CD4-positive, CD25-positive, alpha-beta regulatory T cell (primary cell): ENCODE results near the gene SRSF7. TPM values are rescaled to one million over a fixed set of nuclear protein-coding genes. Genes with fewer than 3 reads are reported as not detected.
A peak's percentile ranks its signal among the peaks of the same experiment; 100 is the strongest.

Experiments used
- ATAC-seq, 2 donors: fragments of 150-1000 bp; cut with Tn5 transposase; one replicate each; pipeline ENCODE4 v1.10.0; 2021; ENCODE audit warnings: low read depth in 2 of 2, moderate number of reproducible peaks in 2 of 2, moderate library complexity in 1 of 2
- DNase-seq, 3 donors: peaks; one replicate each; pipeline versions ENCODE4 v3.0.0 to v3.0.0-alpha.2; 2012 to 2022; ENCODE audit warnings: mixed read lengths in 1 of 3
- H3K27ac ChIP-seq: one replicate; pipeline ENCODE4 v1.7.0; 2013; ENCODE audit warnings: mild to moderate bottlenecking, low read length; ENCODE audit not compliant: insufficient read depth, poor library complexity, severe bottlenecking
- H3K27me3 ChIP-seq: one replicate; pipeline ENCODE4 v1.7.0; 2013; ENCODE audit warnings: low read length; ENCODE audit not compliant: control insufficient read depth, insufficient read depth
- H3K36me3 ChIP-seq: one replicate; pipeline ENCODE4 v1.7.0; 2013; ENCODE audit warnings: mild to moderate bottlenecking, low read length, moderate library complexity; ENCODE audit not compliant: control insufficient read depth, insufficient read depth
- H3K4me1 ChIP-seq: 2 replicates; pipeline ENCODE4 v1.7.0; 2013; ENCODE audit warnings: mild to moderate bottlenecking, low read length; ENCODE audit not compliant: insufficient read depth, control insufficient read depth, poor library complexity, severe bottlenecking
- H3K4me3 ChIP-seq: one replicate; pipeline ENCODE4 v1.7.0; 2013; ENCODE audit warnings: low read depth, mild to moderate bottlenecking, low read length, moderate library complexity
- H3K9me3 ChIP-seq, 2 experiments: 1 replicate in 1 of 2; 2 replicates in 1 of 2; pipeline ENCODE4 v1.7.0; 2013; ENCODE audit warnings: low read length in 2 of 2, mild to moderate bottlenecking in 1 of 2, moderate library complexity in 1 of 2; ENCODE audit not compliant: control insufficient read depth in 2 of 2
- H3K27ac Mint-ChIP-seq, 3 donors: one replicate each; pipeline ENCODE4 v1.8.0; 2020 to 2022; ENCODE audit warnings: mild to moderate bottlenecking in 3 of 3, mixed read lengths in 3 of 3, moderate library complexity in 2 of 3
- H3K27me3 Mint-ChIP-seq: one replicate; pipeline ENCODE4 v1.8.0; 2022; ENCODE audit warnings: mild to moderate bottlenecking, mixed read lengths
- H3K36me3 Mint-ChIP-seq: one replicate; pipeline ENCODE4 v1.8.0; 2020; ENCODE audit warnings: mixed read lengths
- H3K4me1 Mint-ChIP-seq, 4 donors: one replicate each; pipeline ENCODE4 v1.8.0; 2020 to 2022; ENCODE audit warnings: mixed read lengths in 4 of 4, mild to moderate bottlenecking in 1 of 4
- H3K4me3 Mint-ChIP-seq, 4 donors: one replicate each; pipeline ENCODE4 v1.8.0; 2020 to 2022; ENCODE audit warnings: mild to moderate bottlenecking in 4 of 4, mixed read lengths in 4 of 4, moderate library complexity in 3 of 4
- H3K9me3 Mint-ChIP-seq, 7 donors: one replicate each; pipeline ENCODE4 v1.8.0; 2020 to 2022; ENCODE audit warnings: mixed read lengths in 7 of 7, mild to moderate bottlenecking in 3 of 7, moderate library complexity in 2 of 7
- polyA plus RNA-seq, 4 donors: library from polyadenylated mRNA; unstranded; fragments of 300-500 nt; fragmentation: Illumina TruSeq; gene quantifications; one replicate each; pipeline ENCODE4 v1.2.3, GENCODE V29; 2021
- total RNA-seq: library from RNA; stranded (reverse); gene quantifications from one replicate; pipeline ENCODE4 v1.2.3, GENCODE V29; 2022

The SRSF7 gene
- total and polyA plus RNA-seq, 5 donors from 2014 or later = 186 to 584 (median 212) TPM

DNA sequence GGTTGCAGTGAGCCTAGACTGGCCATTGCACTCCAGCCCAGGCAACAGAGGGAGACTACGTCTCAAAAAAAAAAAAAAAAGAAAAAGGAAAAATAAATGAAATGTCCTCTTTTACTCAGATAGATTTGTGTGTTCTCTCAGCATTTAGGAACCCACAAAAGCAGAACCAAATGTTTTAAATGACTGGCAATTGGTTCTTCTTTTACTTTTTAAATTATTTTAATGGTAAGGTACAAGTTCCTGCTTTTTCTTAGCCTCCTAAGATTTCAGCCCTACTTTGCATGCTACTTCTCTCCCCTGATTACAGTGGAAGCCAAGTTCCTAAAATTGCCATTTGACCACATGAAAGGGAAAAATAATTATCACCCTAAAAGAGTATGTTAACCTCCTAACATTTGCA, 23.5 kb downstream of the SRSF7 start:
- H3K27me3 ChIP-seq = no peaks in the 10 kb centered on the region
- H3K27ac ChIP-seq = no peak overlapping the region
- H3K4me3 Mint-ChIP-seq = no peak overlapping the region
- H3K9me3 Mint-ChIP-seq = peaks cover 0 to 2% (median 0%) of the 10 kb centered on the region in 7 donors
- no peaks in the 10 kb centered on the region for H3K9me3 ChIP-seq
- peaks cover 10% of the 10 kb centered on the region for H3K36me3 Mint-ChIP-seq
- DNase-seq = no peak
- H3K4me1 Mint-ChIP-seq = peaks cover 12 to 39% (median 24%) of the 10 kb centered on the region in 4 donors
- H3K27me3 Mint-ChIP-seq = no peaks in the 10 kb centered on the region
- no peak for ATAC-seq
- peaks cover 15% of the 10 kb centered on the region for H3K4me1 ChIP-seq
- H3K36me3 ChIP-seq = peaks cover 33% of the 10 kb centered on the region
- H3K4me3 ChIP-seq = no peak overlapping the region
- peak overlapping the region in 1 of 3 donors; percentile 14 for H3K27ac Mint-ChIP-seq

DNA sequence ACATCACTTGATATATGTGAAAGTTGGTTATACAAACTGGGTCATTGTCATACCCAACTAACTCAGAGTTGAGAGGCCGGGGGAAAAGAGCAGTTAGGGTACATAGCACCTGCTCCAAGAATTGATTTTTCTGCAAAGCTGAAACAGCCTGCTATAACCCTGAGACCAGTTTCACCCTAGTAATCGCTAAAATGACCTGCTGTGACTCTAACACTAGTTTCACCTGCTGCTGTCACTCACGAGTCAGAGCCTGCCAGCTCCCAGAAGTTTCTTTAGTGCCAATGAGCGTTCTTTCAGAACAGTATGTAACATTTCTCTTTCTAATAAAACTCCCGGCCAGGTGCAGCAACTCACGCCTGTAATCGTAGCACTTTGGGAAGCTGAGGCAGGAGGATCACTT, 28.0 kb downstream of the SRSF7 start:
- H3K36me3 ChIP-seq = peaks cover 4% of the 10 kb centered on the region
- H3K4me3 ChIP-seq = peak overlapping the region; percentile 68
- H3K4me3 Mint-ChIP-seq = peak overlapping the region; percentile 42 to 74 (median 70)
- H3K27me3 Mint-ChIP-seq = no peaks in the 10 kb centered on the region
- no peaks in the 10 kb centered on the region for H3K9me3 ChIP-seq
- H3K27ac ChIP-seq = peak overlapping the region; percentile 75
- no peaks in the 10 kb centered on the region for H3K27me3 ChIP-seq
- no peak for DNase-seq
- H3K4me1 Mint-ChIP-seq = peaks cover 26 to 55% (median 43%) of the 10 kb centered on the region in 4 donors
- H3K27ac Mint-ChIP-seq = peak overlapping the region; percentile 76 to 96 (median 92)
- peaks cover 21% of the 10 kb centered on the region for H3K36me3 Mint-ChIP-seq
- peaks cover 0 to 5% (median 0%) of the 10 kb centered on the region in 7 donors for H3K9me3 Mint-ChIP-seq
- ATAC-seq = no peak
- peaks cover 21% of the 10 kb centered on the region for H3K4me1 ChIP-seq

DNA sequence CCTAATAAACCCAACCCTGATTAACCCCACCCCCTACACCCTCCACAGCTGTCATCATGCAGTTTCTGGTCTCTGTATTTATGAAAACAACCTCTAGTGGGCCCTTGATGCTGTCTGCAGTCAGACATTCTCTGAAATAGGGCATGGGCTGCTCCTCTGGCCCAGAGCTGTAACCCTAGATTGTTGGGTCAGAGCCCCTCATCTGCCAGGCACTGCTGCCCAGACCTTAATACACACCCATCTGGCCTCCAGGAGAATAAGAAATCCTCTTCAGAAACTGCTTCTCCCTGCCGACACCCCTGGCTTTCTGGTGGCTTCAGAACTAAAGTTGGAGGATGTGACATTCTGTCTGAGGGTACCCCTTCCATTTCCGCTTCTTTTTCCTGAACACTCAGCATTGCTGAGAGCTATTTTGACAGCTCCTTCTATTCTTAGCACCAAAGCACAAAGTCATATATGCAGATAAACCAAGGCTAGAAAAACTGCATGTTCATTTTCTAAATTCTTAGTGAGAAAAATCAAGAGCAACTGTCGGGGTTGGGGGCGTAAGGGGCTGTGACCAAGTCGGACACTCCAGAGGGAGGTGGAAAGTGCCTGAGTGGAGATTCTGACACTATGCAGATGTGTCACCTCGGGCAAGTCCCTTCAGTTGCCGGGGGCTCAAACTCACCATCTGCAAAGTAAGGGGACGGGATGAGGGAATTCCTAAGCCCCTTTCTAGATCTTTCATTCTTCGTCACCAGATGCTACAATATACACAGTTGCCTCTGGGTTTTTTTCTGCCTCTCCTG, 28.7 kb downstream of the SRSF7 start:
- ATAC-seq (peak; percentile 60 to 69), DNase-seq (peak in 2 of 3 donors; percentile 51 to 62)
- Mint-ChIP-seq H3K36me3 (peaks cover 21% of the 10 kb centered on the region), H3K27ac (peak overlapping the region; percentile 76 to 96 (median 92)), H3K27me3 (no peaks in the 10 kb centered on the region), H3K9me3 (peaks cover 0 to 5% (median 0%) of the 10 kb centered on the region in 7 donors), H3K4me3 (peak overlapping the region; percentile 42 to 91 (median 70)), H3K4me1 (peaks cover 26 to 55% (median 43%) of the 10 kb centered on the region in 4 donors)
- Histone ChIP-seq H3K27ac (peak overlapping the region; percentile 75), H3K4me1 (peaks cover 21% of the 10 kb centered on the region), H3K27me3 (no peaks in the 10 kb centered on the region), H3K4me3 (peak overlapping the region; percentile 68), H3K36me3 (peaks cover 8% of the 10 kb centered on the region), H3K9me3 (no peaks in the 10 kb centered on the region)

DNA sequence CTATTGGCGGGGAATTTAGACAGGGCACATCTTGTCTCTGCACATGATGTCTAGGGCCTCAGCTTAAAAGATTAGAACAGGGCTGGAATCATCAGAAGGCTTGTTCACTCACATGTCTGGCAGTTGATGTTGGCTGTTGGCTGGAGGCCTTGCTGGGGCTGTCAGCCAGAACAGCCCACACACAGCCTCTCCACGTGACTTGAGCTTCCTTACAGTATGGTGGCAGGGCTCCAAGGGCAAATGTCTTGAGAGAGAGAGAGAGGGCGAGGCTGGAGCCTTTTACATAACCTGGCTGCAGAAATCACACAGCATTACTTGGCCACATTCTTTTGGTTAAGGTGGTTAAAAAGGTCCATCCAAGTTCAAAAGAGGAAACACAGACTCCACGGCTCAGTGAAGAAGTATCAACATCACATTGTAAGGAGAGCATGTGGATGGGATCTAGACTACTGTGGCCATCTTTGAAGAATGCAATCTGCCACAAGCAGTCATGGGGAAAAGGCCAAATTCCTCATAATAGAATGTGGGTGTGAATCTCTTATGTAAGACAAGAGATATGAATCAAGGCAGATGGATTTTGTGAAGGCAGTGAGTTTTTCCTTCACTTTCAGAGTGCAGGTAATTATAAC, 30.4 kb downstream of the SRSF7 start:
- Mint-ChIP-seq H3K36me3 (peaks cover 29% of the 10 kb centered on the region), H3K4me1 (peaks cover 21 to 61% (median 45%) of the 10 kb centered on the region in 4 donors), H3K9me3 (peaks cover 0 to 5% (median 0%) of the 10 kb centered on the region in 7 donors), H3K27ac (peak overlapping the region; percentile 78 to 96 (median 92)), H3K27me3 (no peaks in the 10 kb centered on the region), H3K4me3 (peak overlapping the region in 3 of 4 donors; percentile 1 to 63 (median 33))
- DNase-seq = no peak
- no peaks in the 10 kb centered on the region for H3K9me3 ChIP-seq
- H3K27me3 ChIP-seq = no peaks in the 10 kb centered on the region
- H3K36me3 ChIP-seq = peaks cover 13% of the 10 kb centered on the region
- H3K4me3 ChIP-seq = no peak overlapping the region
- ATAC-seq = no peak
- peak overlapping the region; percentile 18 for H3K27ac ChIP-seq
- H3K4me1 ChIP-seq = peaks cover 21% of the 10 kb centered on the region

DNA sequence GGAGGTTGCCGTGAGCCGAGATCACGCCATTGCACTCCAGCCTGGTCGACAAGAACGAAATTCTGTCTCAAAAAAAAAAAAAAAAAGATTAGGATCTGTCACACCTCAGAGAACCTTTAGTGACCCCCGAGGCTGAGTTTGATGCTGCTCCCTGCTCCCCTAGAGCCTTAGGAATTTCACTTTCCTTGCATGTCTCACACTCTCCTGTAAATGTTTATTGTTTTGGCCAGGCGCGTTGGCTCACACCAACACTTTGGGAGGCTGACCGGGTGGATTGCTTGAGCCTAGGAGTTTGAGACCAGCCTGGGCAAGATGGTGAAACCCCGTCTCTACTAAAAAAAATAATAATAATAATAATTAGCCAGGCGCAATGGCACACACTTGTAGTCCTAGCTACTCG, 31.5 kb downstream of the SRSF7 start:
- Histone ChIP-seq H3K4me1 (peaks cover 20% of the 10 kb centered on the region), H3K27me3 (no peaks in the 10 kb centered on the region), H3K4me3 (no peak overlapping the region), H3K9me3 (no peaks in the 10 kb centered on the region), H3K36me3 (peaks cover 13% of the 10 kb centered on the region), H3K27ac (peak overlapping the region; percentile 14)
- Mint-ChIP-seq H3K36me3 (peaks cover 29% of the 10 kb centered on the region), H3K27me3 (no peaks in the 10 kb centered on the region), H3K27ac (no peak overlapping the region), H3K4me1 (peaks cover 26 to 66% (median 46%) of the 10 kb centered on the region in 4 donors), H3K4me3 (no peak overlapping the region), H3K9me3 (peaks cover 0 to 5% (median 0%) of the 10 kb centered on the region in 7 donors)
- no peak for ATAC-seq
- no peak for DNase-seq

DNA sequence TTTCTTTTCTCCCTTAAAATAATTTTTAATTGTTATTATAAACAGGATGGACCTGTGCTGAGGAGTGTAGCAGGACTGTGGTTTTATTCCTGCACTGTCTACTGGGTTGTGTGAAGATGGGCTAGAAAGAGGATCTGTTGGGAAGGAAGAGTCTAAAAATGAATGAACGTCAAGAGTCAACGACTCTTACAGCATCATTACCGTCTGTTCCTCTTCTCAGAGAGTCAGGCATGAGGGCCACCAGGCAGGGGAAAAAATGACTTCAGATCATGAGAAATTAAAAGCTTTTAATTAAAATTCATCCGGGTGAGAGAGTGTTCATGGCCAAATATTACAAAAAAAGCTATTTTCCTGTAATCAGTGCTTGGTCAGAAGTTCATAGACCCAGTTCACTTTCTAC, 32.6 kb downstream of the SRSF7 start:
- Histone ChIP-seq H3K36me3 (peaks cover 13% of the 10 kb centered on the region), H3K27ac (no peak overlapping the region), H3K4me1 (peaks cover 15% of the 10 kb centered on the region), H3K27me3 (no peaks in the 10 kb centered on the region), H3K4me3 (no peak overlapping the region), H3K9me3 (no peaks in the 10 kb centered on the region)
- ATAC-seq (no peak), DNase-seq (no peak)
- peaks cover 0 to 5% (median 0%) of the 10 kb centered on the region in 7 donors for H3K9me3 Mint-ChIP-seq
- peaks cover 34 to 63% (median 46%) of the 10 kb centered on the region in 4 donors for H3K4me1 Mint-ChIP-seq
- no peak overlapping the region for H3K27ac Mint-ChIP-seq
- no peaks in the 10 kb centered on the region for H3K27me3 Mint-ChIP-seq
- no peak overlapping the region for H3K4me3 Mint-ChIP-seq
- H3K36me3 Mint-ChIP-seq = peaks cover 34% of the 10 kb centered on the region

DNA sequence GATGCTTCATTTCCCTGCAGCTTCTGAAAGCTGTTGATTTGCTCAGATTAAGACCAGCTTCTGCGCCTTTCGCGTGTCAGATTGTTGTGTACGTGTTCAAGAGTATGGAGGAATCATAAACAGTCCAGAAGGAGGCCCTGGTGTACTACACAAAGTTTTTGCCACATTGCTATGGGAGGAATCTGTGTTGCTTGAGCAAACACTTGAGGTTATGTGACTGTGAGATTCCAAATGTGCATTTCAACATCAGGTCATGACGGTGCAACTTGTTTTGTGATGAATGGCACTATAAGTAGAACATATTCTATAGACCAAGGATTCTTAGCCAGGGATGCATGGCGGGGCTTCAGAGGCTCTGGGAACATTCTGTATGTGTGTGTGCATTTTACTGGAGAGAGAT, 35.0 kb downstream of the SRSF7 start:
- H3K27ac Mint-ChIP-seq = peak overlapping the region in 2 of 3 donors; percentile 38 to 81
- Histone ChIP-seq H3K4me1 (no peaks in the 10 kb centered on the region), H3K27me3 (no peaks in the 10 kb centered on the region), H3K27ac (no peak overlapping the region), H3K9me3 (no peaks in the 10 kb centered on the region), H3K4me3 (no peak overlapping the region), H3K36me3 (peaks cover 18% of the 10 kb centered on the region)
- peaks cover 21 to 50% (median 36%) of the 10 kb centered on the region in 4 donors for H3K4me1 Mint-ChIP-seq
- peaks cover 0 to 9% (median 2%) of the 10 kb centered on the region in 7 donors for H3K9me3 Mint-ChIP-seq
- ATAC-seq (no peak), DNase-seq (no peak)
- H3K36me3 Mint-ChIP-seq = peaks cover 45% of the 10 kb centered on the region
- H3K27me3 Mint-ChIP-seq = no peaks in the 10 kb centered on the region
- H3K4me3 Mint-ChIP-seq = no peak overlapping the region
